NCI-H510A treated with DMSO at 0.1 percent for 48 hours (cell line): Measurements from ENCODE around the gene TCF7L1.
"Not testable (repeated sequence)": the region's sequence is repeated elsewhere in the genome, so short reads cannot be mapped to it uniquely, and the experiment has no call there.

ENCODE experiments used
- DNase-seq: peaks from one replicate; lab custom pipeline; 2025; lab: John Stamatoyannopoulos, UW

TCF7L1 gene

DNA sequence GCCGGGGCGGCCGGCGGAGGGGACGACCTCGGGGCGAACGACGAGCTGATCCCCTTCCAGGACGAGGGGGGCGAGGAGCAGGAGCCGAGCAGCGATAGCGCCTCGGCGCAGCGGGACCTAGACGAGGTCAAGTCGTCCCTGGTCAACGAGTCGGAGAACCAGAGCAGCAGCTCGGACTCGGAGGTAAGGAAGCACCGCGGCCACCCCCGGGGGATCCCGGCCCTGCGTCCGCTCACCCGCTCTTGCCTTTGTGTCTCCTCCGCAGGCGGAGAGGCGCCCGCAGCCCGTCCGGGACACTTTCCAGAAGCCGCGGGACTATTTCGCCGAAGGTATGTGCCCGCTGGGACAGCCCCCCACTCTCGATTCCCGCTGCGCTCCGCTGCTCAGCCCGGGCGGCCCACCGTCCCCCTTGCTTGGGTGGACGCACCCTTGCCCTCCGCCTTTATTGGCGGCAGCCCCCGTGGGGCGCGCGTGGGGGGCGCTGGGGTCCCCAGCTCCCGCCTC is 611 bp downstream of the TCF7L1 start:
- DNase-seq, result no peak

DNA sequence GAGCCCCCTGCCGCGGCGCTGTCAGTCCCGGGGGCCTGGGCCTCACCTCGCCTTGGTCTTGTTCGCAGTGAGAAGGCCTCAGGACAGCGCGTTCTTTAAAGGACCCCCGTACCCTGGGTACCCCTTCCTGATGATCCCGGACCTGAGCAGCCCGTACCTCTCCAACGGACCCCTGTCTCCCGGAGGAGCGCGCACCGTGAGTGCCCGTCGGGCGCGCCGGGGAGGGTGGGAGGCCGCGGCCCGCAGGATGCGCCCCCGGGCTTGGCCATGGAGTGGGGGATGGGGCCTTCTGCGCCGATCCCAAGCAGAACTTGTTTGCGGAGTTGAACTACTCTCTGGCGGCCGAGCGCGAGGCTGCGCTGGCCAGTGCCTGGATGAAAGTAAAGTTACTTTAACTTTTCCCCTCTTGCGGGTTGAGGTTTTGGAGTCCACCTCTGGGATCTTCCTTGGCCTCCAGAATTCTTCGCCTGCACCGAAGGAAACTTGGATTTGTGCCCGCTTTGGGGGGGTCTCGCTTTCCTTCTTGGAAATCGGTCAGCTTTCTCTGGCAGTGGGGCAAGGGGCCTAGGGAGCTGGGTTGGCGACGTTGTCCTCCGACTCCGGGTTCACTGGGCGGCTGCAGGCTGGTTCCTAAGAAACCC is 1.2 kb downstream of the TCF7L1 start:
- no peak for DNase-seq

DNA sequence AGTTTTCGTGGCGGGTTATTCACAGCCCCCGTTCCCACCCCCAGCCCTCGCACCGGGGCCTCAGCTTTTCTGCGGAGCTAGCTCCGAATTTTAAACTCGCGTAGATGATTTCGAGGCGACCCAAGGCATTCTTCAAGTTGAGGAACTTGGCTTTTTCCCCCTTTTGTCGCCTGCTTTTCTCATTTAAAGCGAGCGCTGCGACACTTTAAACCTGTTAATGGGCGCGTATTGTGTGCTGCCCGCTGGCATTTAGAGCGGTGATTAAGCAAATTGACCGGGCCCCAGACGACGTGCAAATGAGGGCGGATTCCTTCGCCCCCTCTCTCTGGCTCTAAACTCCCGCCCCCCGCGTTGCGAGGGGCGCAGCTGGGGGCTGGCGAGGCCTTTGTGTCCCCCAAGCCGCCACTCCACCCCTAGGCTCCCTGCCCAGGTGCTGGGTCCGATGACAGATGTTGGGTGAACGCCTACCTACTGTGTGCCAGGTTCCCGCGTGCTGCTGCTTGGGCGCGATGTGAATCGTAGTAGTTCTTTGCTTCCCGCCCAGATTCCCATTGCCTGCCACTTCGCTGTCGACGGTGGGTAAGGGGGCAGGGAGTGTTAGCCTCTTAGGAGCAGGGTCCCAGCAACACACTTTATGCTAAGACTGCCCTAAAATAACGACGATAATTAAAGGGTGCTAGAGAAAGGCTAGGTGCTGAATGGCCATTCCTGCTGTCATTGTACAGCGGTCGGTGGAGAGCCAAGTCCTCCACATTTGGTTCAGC is 1.9 kb downstream of the TCF7L1 start:
- DNase-seq, result no peak

DNA sequence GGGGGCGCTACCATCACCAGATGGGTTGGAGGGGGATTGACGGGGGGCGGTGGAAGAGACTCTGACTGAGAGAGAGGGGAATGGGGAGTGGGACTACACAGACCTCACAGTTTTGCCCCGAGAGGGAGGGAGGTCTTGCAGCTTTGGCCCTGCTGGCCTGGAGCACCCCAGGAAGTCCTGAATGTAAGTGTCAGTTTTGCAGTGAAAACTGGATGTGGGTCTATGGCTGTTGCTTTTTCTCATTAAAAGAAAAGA is 2.4 kb downstream of the TCF7L1 start:
- DNase-seq, result no peak

DNA sequence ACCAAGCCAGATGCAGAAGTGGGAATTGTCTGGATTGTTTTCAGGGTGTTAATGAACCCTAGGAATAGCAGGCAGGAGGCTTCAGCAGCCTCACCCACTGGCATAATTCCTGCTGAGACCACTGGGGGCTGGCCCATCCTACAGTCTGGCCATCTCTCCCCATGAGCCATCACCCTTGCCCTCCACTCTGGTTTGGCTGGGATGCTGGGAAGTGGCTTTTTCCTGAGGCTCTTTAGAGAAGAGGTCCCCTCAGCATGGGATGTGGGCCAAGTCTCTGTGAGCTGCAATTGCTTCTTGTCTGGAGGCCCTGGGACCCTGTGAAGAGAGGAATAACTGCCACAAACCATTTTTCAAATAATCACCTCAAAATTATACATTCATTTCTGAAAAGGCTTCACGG is 4.0 kb downstream of the TCF7L1 start:
- no peak for DNase-seq

DNA sequence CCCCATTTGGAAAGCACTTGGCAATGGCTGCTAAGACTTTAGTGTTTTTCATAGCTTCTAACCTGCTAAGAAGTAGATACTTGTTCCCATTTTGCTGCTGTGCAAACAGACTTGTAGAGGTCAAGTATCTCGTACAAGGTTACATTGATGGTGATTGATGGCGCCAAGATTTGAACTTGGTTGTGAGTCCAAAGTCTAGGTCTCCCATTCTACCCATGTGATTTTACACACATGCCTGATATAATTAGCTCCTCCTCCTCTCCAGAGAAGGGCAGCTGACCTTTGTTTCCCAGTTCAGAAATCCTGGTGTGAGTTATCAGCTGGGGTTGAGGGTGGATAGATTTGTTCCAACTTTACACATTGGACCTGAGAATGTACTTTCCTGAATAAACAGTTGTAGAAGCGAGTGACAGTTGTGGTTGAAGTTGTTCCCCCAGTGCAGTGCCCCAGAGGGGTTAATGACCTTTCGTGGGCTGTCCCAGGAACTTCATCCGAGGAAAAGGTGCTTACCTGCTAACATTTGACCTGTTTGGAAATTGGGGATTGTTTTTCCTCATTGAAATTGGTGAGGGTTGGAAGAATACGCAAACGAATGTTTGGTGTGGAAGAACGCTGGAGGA is 10.4 kb downstream of the TCF7L1 start:
- DNase-seq, result no peak

DNA sequence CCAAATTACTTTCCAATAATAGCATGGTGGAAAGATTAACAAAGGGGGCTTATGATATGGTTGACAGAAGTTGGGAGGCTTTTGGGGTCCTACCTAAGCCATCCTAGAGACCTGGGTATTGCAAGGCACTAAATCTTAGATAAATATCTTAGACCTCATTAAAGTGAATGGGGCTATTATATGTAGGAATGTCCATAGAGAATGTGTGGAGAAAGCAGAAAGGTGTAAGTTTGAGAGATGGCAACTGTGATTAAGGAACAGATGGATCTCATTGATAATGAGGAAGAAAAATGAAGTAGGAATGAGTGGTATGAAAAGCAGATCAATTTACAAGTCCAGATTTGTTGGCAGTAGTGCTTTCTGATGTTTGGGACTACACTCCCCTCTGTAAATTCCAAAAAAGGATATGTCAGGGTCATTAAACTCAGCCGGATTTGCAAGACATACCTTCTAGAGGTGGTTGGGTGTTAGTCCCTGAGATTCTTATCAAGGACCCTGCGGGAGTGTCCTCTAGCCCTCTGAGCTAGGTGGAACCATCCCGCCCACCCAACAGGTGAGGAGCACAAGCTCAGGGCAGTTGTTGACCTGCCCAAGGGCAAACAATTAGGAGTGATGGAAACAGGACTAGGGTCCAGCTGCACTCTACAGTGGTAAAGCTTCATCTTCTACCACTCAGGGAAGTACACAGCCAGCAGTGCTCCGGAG is 12.1 kb downstream of the TCF7L1 start:
- DNase-seq, result no peak

DNA sequence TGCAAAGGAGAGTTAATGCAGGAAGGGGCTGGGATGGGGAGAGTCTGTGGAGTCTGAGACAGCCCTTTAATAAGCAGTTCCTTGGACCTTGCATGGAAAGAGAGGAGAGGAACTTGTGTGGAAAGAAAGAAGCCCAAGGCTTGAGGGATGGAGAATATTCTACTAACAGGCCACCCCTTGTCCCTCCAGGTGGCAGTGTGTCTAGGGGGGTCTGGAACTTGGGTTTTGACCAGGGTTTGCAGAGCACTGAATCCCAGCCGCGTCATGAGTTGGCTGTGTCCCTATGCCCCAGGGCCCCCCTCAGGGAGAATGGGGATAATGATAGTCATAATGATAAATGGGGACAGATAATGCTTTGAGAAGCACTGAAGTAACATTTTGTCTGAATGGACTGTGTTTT is 15.0 kb downstream of the TCF7L1 start:
- no peak for DNase-seq

DNA sequence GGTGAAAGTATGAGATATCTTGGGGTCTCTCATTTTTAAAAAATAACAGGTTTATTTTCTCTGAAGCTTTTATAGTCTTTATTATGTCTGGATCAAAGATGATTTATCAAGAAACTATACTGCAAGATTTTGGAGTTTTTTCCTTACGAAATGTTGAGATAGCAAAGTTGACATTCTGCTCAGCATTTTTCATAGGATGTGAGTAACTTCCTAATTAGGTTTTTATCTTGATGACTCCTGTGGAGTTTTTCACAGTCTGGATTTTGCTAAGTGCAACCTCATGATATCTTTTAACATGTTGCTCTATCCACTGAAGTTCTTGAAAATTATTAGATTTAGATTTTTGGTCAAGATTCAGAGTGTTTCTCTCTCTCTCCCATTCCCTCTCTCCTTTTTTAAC is 17.8 kb downstream of the TCF7L1 start:
- DNase-seq, result no peak

DNA sequence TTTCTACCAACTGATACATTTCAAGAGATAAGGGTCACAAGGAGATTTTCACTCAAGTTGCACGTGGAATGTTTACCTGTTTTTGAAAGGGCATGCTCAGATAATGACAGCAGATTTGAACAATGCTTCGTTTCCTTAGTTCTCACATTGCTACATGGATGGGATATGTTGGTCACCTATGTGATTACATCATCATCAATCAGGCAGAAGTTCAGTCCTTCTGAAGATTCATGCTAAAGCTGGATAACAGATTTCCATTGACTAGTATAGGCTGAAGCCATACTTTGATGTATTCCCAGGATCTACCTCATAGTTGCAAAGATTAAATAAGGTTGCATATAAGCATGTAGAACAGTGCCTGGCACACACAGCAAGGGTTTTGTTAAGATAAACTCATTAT is 19.7 kb downstream of the TCF7L1 start:
- no peak for DNase-seq

DNA sequence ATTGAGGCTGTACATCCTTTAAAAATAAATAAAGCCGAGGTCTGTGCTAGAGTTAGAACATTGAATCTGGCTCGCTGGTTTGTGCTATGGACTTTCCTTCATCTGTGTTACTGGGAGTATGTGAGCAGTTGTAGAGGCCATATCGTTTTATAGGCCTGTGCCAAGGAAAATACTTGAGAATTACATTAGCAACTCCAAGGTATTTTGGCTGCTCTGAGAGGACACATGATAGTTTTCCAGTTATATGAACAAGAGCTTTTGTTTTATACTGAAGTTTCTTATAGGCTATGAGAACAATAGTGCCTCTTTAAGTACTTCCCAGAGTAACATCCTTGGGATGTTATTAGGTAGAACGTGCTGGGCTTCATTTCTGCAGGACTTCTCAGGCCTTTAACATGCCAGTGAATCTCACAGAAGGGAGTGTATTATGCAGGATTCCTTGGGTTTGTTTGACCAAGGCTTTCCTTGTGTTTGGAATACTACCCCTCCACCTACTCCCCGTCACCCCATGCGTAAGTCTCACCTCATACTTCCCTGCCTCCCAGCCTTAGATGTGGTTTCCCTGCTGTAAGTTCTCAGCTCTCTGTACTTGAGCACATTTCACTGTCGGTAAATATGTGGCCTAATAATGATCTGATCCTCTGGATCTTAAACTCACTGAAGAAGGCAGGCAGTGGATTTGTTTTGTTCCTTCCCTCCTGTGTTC is 21.0 kb downstream of the TCF7L1 start:
- DNase-seq, result no peak

DNA sequence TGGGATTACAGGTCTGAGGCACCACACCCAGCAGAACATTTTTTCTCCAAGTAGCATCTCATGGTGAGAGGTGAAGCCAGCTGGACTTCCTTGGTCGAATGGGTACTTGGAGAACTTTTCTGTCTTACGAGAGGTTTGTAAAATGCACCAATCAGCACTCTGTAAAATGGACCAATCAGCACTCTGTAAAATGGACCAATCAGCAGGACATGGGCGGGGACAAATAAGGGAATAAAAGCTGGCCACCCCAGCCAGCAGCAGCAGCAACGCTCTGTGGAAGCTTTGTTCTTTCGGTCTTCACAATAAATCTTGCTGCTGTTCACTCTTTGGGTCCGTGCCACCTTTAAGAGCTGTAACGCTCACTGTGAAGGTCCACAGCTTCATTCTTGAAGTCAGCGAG is 21.9 kb downstream of the TCF7L1 start:
- DNase-seq, result not testable (repeated sequence)

DNA sequence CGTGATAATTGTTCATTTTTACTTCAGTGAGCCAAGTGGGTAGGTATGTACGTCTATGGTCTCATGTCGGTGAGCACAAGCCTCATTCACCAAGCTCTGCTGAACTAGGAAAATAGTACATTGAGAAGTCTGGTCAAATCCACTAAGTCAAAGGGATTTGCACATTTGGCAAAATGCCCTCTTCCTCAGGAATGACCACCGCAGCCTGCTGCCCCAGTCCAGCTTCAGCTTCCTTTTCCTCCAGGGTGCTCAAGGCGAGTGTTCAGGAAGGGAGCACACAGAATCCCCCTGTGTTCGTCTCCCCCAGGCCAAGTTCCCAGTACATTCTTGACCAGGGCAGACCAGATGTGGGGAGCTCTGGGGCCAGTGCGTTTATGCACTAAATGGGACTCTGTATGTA is 23.0 kb downstream of the TCF7L1 start:
- DNase-seq, result no peak

DNA sequence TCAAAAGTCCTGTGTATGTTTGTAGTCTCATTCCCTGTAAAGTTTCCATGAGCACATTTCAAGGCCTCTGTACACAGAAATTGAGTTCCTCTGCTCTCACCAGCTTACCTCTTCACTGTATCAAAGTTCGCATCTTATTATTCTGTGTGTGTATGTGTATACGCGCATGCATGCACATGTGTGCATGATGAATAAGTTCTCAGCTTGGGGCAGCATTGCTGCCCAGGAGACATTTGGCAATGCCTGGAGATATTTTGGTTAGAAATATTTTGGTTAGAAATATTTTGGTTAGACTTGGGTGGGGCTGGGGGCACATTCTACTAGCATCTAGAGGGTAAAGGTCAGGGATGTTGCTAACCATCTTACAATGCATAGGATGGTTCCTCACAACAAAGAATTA is 23.4 kb downstream of the TCF7L1 start:
- no peak for DNase-seq

DNA sequence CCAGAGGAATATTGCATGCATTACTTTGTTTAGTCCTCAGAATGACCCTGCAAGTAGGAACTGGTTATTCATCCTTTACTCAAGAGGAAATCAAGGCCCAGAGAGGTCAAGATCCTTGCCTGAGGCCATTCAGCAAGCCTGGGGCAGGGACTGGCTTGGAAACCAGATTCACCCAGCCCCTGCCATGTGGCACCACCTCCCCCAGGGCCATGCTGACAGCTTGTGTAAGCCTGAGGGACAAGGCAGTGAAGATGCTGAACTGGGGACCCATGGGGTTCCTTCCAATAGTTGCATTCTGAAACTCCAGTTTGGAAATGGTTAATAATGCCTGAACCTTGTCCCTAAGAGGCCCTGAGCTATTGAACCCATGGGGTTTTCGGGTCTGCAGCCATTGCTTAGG is 24.2 kb downstream of the TCF7L1 start:
- no peak for DNase-seq

DNA sequence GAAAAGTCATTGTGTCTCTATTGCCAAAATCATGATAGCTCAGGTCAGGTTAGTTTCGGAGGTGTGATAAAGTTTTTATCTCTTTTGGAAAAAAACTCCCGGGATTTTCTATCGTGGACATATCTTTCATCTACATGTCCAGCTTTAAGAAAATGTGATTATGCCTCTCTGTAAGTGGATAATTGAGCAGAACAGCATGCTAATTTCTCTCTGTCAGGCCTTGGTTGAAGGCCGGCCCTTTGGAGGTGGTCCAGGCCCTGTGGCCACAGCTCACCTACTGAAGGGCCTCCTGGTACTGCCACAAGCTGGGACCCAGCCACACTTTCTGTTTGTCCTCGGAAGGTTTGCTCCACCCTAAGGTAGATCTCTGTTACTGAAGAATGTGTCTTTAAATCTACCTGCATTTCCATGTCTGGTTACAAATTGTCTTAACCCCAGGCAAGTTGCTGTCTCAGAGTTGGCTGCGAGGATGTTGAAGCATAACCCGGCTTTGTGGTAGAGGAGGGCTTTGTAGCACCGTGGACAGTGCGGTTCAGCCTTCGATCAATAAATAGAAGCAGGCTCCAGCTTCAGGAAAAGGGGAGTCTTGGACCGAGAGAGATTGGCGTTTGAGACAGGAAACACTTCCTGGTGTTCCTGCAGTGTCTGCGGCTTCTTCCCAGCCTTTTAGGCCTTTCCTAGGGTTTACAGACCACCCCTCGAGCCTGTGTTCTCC is 25.5 kb downstream of the TCF7L1 start:
- no peak for DNase-seq

DNA sequence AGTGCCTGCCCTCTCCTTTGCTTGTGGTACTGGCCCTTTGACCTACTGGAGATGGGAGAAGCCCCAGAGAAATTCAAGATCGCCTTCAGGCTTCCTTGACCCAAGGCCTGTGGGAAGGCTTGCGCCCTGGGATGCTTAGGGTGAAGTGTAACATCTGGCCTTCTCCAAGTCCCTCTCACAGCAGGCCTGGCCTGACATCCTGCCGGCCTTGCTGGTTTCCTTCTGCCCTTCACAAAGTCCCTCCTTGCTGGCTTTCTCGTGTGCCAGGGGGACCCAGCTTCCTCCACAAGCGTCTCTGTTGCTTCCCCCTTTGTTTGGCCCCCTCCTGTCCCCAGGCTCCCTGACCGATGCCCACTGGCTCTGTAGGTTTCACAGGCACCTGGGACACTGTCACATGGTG is 26.4 kb downstream of the TCF7L1 start:
- DNase-seq, result no peak

DNA sequence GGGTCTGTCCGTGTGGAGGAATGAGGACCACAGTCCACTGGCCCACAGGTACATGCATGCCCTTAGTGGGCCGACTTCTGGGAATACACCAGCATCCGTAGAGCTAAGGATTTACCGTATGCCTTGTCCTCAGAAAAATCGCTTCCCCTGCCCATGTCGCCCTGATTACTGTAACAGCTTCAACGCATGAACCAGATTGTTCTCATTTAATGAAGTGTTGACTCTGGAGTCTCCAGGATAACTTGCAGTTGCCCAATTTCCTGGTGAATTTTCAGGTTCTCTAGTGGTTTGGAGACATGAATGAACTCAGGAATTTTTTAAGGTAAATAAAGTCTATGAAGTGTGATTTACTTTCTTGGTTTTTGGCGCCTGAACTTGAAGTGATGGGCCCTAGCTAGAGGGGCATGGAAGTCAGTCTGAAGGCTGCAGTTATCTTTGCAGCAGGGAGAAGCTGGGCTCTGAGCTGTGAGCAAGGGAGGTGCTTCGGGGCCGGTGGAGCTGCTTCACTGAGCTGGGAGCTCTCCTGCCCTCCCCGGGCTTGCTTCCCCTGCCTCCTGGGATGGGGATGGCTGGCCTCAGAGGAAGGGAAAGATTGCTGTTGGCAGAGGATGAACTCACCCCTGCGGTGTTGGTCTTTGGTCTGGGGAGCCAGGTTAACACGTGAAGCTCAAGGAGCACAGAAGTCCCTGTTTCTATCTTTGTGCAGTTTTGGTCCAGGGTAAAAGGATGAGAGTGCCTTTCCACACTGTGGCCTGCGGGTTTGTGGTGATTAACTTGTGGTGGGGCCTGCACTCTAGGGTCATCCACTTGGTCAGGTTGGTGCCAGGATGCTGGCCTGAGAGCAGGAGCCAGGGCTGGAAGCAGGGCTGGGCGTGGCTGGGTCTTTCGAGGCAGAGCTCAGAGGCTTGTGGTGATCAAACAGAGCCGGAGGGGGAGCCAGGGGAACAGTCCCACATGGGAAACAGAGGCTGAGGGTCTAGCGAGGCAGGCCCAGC is 28.1 kb downstream of the TCF7L1 start:
- DNase-seq, result no peak

DNA sequence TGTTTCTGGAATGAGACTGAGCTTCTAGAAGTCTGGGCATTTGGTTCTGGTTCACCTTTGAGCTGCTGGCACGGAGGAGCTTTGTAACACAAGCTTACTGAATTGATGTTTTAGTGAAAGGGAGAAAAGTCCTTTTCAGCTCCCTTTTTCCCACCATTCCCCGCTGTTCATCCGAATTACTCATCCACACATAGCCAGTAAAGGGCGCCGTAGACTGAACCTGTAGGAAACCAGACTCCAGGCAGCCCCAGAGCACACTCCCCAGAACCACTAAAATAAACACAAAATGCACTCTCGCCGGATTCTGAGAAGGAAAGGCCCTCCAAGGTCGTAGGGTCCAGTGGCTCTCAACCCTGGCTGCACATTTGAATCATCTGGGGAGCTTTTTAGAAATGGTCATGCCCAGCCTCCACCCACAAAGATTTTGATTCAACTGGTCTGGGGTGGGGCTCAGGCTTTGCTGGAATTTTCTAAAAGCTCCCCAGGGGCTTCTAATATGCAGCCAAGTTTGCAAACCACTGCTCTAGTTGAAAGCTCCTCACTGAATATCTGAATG is 29.6 kb downstream of the TCF7L1 start:
- no peak for DNase-seq

DNA sequence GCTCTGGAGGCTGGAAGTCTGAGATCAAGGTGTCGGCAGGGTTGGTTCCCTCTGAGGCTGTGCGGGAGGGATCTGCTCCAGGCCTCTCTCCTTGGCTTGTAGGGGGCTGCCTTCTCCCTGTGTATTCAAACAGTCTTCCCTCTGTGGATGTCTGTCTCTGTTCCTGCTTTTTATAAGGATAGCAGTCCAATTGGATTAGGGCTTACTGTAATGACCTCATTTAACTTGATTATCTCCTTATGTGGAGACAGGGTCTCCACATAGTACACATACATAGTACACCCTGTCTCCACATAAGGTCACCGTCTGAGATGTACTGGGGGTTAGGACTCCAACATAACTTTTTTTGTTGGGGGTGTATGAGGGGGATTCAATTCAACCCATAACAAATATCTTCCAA is 30.5 kb downstream of the TCF7L1 start:
- no peak for DNase-seq
